A673 (cell line): Measurements from ENCODE around the gene ALKBH3.

ENCODE experiments used
- CTCF ChIP-seq: fragments of 300-800, 200-600 bp; sonication (generic); conservative IDR thresholded peaks from 2 replicates; pipeline ENCODE4 v1.5.1; 2017; ENCODE audit warnings: low read depth, mild to moderate bottlenecking, antibody characterized with exemption, low read length, moderate library complexity, mixed read lengths
- EZH2 ChIP-seq: fragments of 200-600 bp; sonication (generic); IDR thresholded peaks from 2 replicates; pipeline ENCODE4 v1.6.1; 2017; ENCODE audit warnings: borderline replicate concordance, low read depth, mild to moderate bottlenecking, mixed read lengths, antibody characterized with exemption, low read length; ENCODE audit not compliant: poor library complexity, severe bottlenecking

DNA sequence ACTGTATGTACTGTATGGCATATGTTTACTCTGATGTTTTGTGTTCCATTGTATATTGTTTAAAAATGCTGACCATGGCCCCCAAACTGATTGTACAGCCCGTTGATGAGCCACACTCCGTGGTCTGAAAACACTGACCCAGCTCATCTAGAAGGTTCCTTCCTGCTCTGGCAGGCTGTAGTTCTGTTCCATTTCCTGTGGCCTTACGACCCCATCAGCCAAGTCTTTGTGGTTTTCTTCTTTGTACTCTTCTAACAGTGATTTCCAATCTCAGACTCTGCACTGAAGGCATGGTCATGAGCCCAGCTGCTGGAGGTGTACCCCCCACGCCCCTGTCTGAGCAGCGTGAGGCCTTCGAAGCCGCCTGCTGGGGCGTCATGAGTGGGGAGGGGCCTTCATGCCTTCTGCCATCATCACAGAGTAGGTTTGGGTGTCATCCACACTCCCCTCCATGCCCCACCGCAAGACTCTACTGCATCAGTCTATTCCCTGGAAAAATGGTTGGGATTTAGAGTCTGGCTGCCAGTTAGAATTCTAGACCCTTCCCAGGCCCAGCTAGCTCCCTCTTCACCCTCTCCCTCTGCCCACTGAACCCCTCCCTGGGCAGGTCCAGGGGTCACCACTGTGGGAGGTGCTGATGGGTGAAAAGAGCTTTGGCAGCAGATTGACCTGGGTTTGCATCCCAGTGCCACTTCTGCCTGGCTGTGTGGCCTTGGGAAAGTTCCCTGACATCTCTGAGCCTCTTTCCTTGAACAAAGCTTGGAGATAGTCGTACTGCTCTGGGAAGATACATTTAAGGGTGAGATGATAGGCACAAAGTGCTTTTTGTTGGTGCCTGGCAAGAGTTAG, 50.5 kb downstream of the ALKBH3 start:
- TF ChIP-seq CTCF = no peak
- TF ChIP-seq EZH2 = no peak
